ENCODE measurements around the gene USP20.

Gene USP20

GRCh38 chr9:129854588-129855110 lies 19.4 kb downstream of the USP20 start:
- no peak for DNase-seq (ENCODE audit: low read depth in 2 of 2)

DNA sequence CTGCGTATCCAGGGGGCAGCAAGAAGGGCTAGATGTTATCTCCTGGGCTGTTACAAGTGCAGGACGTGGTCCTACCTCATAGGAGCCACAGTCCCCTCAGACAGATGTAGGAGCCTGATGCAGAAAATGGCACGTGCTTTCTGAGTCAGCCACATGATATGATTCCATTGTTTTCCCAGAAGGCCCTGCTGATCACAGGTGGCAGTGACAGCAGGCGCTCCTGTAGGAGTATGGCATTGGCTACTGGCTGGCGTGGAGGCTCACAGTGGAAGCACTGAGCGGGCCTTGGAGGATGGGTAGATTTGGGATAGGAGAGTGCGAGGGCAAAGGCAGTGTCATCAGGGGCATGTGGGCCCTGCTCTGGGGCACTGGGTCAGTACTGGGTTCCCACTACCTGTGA lies 21.9 kb downstream of the USP20 start:
- DNase-seq (ENCODE audit: low read depth in 2 of 2): no peak

DNA sequence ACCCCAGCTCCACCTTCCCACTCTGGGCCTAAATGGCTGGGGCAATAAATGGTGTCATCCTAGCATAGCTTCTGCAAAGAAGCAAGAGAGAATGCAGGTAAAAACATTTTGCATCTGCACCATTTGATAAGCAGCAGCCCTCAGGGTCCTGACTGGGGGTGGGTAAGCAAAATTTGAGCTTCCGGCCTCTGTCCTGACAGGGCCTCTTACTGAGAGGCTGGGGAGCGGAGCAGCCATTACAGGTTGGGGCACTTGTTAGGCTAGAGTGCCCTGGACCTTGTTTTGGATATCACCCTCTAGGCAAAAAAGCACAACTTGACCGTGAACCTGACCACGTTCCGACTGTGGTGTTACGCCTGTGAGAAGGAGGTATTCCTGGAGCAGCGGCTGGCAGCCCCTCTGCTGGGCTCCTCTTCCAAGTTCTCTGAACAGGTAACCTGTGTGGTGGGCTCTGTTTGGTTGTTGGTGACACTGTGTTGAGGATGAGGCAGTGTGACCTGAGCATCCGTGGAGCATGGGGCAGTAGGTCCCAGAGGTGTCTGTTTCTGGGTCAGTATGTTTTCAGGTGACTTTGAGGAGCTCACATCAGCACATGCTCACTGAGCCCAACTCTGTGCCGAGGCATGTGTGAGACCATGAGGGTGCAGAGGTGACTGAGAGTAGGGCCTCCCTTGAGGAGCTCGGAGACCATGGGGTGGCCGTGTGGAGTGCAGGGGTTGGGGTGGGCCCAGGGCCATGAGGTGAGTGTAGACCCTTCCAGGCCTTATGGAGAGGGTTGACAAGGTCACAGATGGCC lies 23.1 kb downstream of the USP20 start:
- no peak for DNase-seq (ENCODE audit: low read depth in 2 of 2)

GRCh38 chr9:129860653-129861446 lies 25.6 kb downstream of the USP20 start:
- DNase-seq (ENCODE audit: low read depth in 2 of 2): no peak

DNA sequence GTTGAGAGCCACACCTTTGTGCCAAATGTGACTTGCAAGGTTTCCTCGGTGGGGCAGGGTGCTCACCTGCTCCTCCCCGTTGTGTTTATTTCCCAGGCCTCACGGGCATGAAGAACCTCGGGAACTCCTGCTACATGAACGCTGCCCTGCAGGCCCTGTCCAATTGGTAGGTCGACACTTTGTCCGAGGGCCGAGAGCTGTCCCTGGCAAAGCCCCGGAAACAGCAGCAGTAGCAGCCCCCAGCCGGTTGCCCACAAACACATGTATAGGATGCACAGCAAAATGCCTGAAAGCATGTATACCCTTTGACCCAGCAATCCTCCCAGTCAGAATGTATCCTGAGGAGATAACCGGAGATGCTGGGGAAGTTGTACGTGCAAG lies 26.2 kb downstream of the USP20 start:
- DNase-seq (ENCODE audit: low read depth in 2 of 2): no peak

- peak; percentile 67 to 72 for DNase-seq (ENCODE audit: low read depth in 2 of 2)
Observed at GRCh38 chr9:129863059-129863690, 27.9 kb downstream of the USP20 start.

GRCh38 chr9:129864991-129865647 lies 29.9 kb downstream of the USP20 start:
- no peak for DNase-seq (ENCODE audit: low read depth in 2 of 2)

DNA sequence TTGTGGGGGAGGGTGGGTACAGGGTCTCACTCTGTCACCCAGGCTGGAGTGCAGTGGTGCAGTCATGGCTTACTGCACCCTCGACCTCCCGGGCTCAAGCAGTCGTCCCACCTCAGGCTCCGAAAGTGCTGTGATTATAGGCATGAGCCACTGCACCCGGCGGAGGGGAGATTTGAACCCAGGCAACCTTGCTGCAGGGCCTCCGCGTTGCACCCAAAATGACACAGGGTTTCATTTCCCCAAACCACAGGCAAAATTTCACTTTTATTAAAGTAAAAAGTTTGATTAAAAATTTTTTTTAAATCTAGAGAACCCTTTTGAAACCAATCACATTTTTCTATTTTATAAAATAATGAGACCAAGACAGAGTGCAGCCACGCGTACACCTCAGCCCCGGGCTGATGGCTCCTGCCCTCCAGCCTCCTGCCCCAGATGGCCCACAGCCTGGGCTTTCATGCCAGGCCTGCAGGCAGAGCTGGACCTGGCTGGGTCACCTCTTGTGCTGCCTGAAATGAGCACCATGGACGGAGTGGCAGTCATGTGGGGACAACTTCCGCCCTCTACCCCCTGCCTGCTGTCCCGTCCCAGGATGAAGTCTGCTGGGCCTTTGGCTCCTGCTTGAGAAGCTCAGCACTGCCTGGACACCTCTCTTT lies 30.5 kb downstream of the USP20 start:
- no peak for DNase-seq (ENCODE audit: low read depth in 2 of 2)

GRCh38 chr9:129866394-129867135 lies 31.3 kb downstream of the USP20 start:
- DNase-seq (ENCODE audit: low read depth in 2 of 2): no peak

- DNase-seq (ENCODE audit: low read depth in 2 of 2): no peak
Observed at GRCh38 chr9:129867136-129868022, 32.1 kb downstream of the USP20 start.

DNA sequence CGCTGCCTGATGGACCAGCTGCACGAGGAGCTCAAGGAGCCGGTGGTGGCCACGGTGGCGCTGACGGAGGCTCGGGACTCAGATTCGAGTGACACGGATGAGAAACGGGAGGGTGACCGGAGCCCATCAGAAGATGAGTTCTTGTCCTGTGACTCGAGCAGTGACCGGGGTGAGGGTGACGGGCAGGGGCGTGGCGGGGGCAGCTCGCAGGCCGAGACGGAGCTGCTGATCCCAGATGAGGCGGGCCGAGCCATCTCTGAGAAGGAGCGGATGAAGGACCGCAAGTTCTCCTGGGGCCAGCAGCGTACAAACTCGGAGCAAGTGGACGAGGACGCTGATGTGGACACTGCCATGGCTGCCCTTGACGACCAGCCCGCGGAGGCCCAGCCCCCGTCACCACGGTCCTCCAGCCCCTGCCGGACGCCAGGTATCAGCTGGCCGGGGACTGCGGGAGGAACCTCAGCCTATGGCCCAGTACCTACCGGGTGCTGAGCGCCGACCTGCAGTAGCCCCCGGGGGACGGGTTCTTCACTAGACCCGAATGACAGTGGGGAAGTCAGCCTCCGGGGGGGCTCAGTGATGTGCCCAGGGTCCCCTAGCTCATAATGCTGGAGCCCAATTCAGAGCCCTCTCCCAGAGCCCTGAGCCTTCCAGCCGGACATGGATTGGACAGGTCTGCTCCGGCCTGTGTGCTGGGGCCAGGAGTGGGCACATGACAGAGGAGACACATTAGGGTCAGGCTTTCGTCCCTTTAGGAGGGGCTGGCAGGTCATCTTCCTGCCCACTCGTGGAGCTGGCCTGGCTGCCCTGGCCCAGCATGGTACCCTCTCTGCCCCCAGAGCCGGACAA lies 33.0 kb downstream of the USP20 start:
- DNase-seq (ENCODE audit: low read depth in 2 of 2): no peak

GRCh38 chr9:129868872-129869486 lies 33.7 kb downstream of the USP20 start:
- DNase-seq (ENCODE audit: low read depth in 2 of 2): no peak

GRCh38 chr9:129869585-129870501 lies 34.6 kb downstream of the USP20 start:
- DNase-seq (ENCODE audit: low read depth in 2 of 2): no peak

DNA sequence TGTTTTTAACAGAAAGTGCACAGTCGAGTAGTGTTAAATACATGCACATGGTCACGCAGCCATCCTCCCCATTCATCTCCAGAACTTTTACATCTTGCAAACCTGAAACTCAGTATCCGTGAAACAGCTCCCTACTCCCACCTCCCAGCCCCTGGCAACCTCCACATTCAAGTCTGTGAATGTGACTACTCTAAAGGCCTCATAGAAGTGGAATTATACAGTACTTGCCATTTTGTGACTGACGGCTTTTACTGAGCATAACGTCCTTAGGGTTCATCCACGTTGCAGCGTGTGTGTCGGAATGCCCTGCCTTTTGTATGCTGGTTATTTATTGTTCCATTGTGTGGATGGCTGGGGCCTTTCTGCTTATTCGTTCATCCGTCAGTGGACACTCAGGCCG lies 35.8 kb downstream of the USP20 start:
- no peak for DNase-seq (ENCODE audit: low read depth in 2 of 2)

- DNase-seq (ENCODE audit: low read depth in 2 of 2): no peak
Observed at GRCh38 chr9:129873563-129874190, 38.4 kb downstream of the USP20 start.

DNA sequence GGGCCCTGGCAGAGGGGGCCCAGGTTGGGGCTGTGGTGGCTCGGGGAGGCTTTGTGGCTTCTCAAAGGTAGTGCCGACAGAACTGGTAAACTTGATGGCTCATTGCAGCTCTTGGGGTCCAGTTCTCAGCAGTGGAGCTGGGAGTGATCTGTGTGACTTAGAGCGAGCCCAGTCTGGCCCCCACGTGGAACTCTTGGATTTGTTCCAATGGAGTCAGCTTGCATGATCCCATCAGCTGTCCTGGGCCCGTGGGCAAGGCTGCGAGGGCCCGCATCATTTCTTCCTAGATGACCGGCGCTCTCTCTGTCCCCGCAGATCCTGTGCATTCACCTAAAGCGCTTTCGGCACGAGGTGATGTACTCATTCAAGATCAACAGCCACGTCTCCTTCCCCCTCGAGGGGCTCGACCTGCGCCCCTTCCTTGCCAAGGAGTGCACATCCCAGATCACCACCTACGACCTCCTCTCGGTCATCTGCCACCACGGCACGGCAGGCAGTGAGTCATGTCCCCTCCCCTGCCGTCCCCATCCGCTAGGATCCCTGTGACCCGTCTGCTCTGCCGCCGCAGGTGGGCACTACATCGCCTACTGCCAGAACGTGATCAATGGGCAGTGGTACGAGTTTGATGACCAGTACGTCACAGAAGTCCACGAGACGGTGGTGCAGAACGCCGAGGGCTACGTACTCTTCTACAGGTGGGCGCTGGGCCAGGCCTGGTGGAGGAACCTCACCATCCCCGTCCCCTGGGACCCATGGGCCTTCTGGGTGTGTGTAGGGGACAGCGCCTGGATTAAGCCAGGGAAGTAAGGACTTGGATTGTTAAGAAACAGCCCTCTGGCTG lies 39.2 kb downstream of the USP20 start:
- no peak for DNase-seq (ENCODE audit: low read depth in 2 of 2)
